ENCODE data around the gene DHX34.
A peak's percentile ranks its signal among the peaks of the same experiment; 100 is the strongest.

DNA sequence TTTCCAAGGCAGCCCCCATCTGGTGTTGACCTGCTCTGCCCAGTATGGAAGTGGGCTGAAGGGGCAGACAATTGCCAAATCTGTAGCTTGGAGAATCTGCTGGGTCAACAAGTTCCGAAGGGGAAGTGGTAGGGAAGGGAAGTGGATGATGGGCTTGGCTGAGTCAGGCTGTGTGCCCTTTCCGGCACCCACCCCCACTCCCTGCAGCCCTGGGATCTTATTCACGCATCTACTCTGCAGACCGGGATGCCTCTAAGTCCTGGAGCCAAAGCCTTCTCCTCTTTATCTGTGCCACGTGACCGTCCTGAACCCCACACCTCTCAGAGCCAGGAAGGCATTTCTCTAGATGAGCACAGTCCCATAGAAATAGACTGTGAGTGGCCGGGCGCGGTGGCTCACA, 24.6 kb upstream of the DHX34 start:
- TF ChIP-seq, protein P1, sequence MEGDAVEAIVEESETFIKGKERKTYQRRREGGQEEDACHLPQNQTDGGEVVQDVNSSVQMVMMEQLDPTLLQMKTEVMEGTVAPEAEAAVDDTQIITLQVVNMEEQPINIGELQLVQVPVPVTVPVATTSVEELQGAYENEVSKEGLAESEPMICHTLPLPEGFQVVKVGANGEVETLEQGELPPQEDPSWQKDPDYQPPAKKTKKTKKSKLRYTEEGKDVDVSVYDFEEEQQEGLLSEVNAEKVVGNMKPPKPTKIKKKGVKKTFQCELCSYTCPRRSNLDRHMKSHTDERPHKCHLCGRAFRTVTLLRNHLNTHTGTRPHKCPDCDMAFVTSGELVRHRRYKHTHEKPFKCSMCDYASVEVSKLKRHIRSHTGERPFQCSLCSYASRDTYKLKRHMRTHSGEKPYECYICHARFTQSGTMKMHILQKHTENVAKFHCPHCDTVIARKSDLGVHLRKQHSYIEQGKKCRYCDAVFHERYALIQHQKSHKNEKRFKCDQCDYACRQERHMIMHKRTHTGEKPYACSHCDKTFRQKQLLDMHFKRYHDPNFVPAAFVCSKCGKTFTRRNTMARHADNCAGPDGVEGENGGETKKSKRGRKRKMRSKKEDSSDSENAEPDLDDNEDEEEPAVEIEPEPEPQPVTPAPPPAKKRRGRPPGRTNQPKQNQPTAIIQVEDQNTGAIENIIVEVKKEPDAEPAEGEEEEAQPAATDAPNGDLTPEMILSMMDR (IDR thresholded peaks at IDR 0.05; ENCODE audit: low read depth, low read length, missing input control), result no peak
- TF ChIP-seq YY1 (IDR thresholded peaks at IDR 0.05), result no peak
- TF ChIP-seq, protein P2, sequence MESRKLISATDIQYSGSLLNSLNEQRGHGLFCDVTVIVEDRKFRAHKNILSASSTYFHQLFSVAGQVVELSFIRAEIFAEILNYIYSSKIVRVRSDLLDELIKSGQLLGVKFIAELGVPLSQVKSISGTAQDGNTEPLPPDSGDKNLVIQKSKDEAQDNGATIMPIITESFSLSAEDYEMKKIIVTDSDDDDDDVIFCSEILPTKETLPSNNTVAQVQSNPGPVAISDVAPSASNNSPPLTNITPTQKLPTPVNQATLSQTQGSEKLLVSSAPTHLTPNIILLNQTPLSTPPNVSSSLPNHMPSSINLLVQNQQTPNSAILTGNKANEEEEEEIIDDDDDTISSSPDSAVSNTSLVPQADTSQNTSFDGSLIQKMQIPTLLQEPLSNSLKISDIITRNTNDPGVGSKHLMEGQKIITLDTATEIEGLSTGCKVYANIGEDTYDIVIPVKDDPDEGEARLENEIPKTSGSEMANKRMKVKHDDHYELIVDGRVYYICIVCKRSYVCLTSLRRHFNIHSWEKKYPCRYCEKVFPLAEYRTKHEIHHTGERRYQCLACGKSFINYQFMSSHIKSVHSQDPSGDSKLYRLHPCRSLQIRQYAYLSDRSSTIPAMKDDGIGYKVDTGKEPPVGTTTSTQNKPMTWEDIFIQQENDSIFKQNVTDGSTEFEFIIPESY (IDR thresholded peaks at IDR 0.05), result no peak
- TF ChIP-seq, protein P3, sequence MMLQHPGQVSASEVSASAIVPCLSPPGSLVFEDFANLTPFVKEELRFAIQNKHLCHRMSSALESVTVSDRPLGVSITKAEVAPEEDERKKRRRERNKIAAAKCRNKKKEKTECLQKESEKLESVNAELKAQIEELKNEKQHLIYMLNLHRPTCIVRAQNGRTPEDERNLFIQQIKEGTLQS (IDR thresholded peaks at IDR 0.05), result no peak
- TF ChIP-seq, protein P4, sequence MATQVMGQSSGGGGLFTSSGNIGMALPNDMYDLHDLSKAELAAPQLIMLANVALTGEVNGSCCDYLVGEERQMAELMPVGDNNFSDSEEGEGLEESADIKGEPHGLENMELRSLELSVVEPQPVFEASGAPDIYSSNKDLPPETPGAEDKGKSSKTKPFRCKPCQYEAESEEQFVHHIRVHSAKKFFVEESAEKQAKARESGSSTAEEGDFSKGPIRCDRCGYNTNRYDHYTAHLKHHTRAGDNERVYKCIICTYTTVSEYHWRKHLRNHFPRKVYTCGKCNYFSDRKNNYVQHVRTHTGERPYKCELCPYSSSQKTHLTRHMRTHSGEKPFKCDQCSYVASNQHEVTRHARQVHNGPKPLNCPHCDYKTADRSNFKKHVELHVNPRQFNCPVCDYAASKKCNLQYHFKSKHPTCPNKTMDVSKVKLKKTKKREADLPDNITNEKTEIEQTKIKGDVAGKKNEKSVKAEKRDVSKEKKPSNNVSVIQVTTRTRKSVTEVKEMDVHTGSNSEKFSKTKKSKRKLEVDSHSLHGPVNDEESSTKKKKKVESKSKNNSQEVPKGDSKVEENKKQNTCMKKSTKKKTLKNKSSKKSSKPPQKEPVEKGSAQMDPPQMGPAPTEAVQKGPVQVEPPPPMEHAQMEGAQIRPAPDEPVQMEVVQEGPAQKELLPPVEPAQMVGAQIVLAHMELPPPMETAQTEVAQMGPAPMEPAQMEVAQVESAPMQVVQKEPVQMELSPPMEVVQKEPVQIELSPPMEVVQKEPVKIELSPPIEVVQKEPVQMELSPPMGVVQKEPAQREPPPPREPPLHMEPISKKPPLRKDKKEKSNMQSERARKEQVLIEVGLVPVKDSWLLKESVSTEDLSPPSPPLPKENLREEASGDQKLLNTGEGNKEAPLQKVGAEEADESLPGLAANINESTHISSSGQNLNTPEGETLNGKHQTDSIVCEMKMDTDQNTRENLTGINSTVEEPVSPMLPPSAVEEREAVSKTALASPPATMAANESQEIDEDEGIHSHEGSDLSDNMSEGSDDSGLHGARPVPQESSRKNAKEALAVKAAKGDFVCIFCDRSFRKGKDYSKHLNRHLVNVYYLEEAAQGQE (IDR thresholded peaks at IDR 0.05), result no peak
- TF ChIP-seq TAF1 (conservative IDR thresholded peaks at IDR 0.05), result no peak
- peak in 1 of 2 donors; percentile 9 for TF ChIP-seq RAD21 (IDR thresholded peaks at IDR 0.05)
- no peak for TF ChIP-seq SP1 (IDR thresholded peaks at IDR 0.05)
- no peak for TF ChIP-seq RXRA (IDR thresholded peaks at IDR 0.05)
- TF ChIP-seq, protein P5, sequence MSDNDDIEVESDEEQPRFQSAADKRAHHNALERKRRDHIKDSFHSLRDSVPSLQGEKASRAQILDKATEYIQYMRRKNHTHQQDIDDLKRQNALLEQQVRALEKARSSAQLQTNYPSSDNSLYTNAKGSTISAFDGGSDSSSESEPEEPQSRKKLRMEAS (IDR thresholded peaks at IDR 0.05), result no peak
